Measurements from ENCODE around the gene BRD1. TPM values are rescaled to one million over a fixed set of nuclear protein-coding genes. Genes with fewer than 3 reads are reported as not detected.
A peak's percentile ranks its signal among the peaks of the same experiment; 100 is the strongest.

BRD1 gene
- total and polyA plus RNA-seq, 12 donors: 8.2 to 23.2 (median 16.9) TPM

- intact Hi-C loops (cut with DNase I): no loop called here
- Histone ChIP-seq H3K4me3 (no peak overlapping the region), H3K27ac (no peak overlapping the region), H3K4me1 (no peaks in the 10 kb centered on the region), H3K36me3 (no peaks in the 10 kb centered on the region), H3K9me3 (peaks cover 0 to 18% (median 9%) of the 10 kb centered on the region in 11 donors), H3K27me3 (peaks cover 0 to 36% (median 14%) of the 10 kb centered on the region in 7 donors)
- WGBS, 2 donors: 75 to 80% methylated on average over 17 of the region's 17 CpGs
- no peak for ATAC-seq
- TF ChIP-seq CTCF (IDR thresholded peaks at IDR 0.05): no peak
- DNase-seq: no peak
Measured at GRCh38 chr22:49751966-49752597, 75.6 kb downstream of the BRD1 start.

- Histone ChIP-seq H3K4me1 (no peaks in the 10 kb centered on the region), H3K9me3 (peaks cover 0 to 20% (median 13%) of the 10 kb centered on the region in 11 donors), H3K27me3 (peaks cover 0 to 36% (median 13%) of the 10 kb centered on the region in 7 donors), H3K27ac (no peak overlapping the region), H3K4me3 (no peak overlapping the region), H3K36me3 (no peaks in the 10 kb centered on the region)
- 81 to 84% methylated on average over 19 of the region's 19 CpGs for WGBS, 2 donors
- ATAC-seq (no peak), DNase-seq (no peak)
- intact Hi-C loops (cut with DNase I): no loop called here
- TF ChIP-seq CTCF (IDR thresholded peaks at IDR 0.05): no peak
Measured at GRCh38 chr22:49751318-49751965, 76.2 kb downstream of the BRD1 start.

GRCh38 chr22:49749885-49750510 is 77.7 kb downstream of the BRD1 start:
- intact Hi-C loops (cut with DNase I): no loop called here
- no peaks in the 10 kb centered on the region for H3K4me1 ChIP-seq
- ATAC-seq (peak in 2 of 8 donors; percentile 11 to 31), DNase-seq (no peak)
- TF ChIP-seq CTCF (IDR thresholded peaks at IDR 0.05): no peak
- no peak overlapping the region for H3K4me3 ChIP-seq
- WGBS, 2 donors: 88 to 93% methylated on average over 21 to 24 of the region's 24 CpGs
- H3K27ac ChIP-seq: no peak overlapping the region
- peaks cover 0 to 35% (median 28%) of the 10 kb centered on the region in 11 donors for H3K9me3 ChIP-seq
- peaks cover 0 to 31% (median 13%) of the 10 kb centered on the region in 7 donors for H3K27me3 ChIP-seq
- H3K36me3 ChIP-seq: no peaks in the 10 kb centered on the region

- no peak for TF ChIP-seq CTCF (IDR thresholded peaks at IDR 0.05)
- 80 to 81% methylated on average over 9 of the region's 9 CpGs for WGBS, 2 donors
- peaks cover 0 to 26% (median 13%) of the 10 kb centered on the region in 7 donors for H3K27me3 ChIP-seq
- no peak overlapping the region for H3K27ac ChIP-seq
- DNase-seq (no peak), ATAC-seq (no peak)
- no peaks in the 10 kb centered on the region for H3K36me3 ChIP-seq
- H3K9me3 ChIP-seq: peaks cover 0 to 42% (median 35%) of the 10 kb centered on the region in 11 donors
- H3K4me1 ChIP-seq: no peaks in the 10 kb centered on the region
- no peak overlapping the region for H3K4me3 ChIP-seq
- intact Hi-C loops (cut with DNase I): no loop called here
Measured at GRCh38 chr22:49749227-49749626, 78.4 kb downstream of the BRD1 start.
